Psoas muscle (tissue), 8 donors: ENCODE data around the gene COL23A1. TPM values are rescaled to one million over a fixed set of nuclear protein-coding genes. Genes with fewer than 3 reads are reported as not detected.

Source experiments
- ATAC-seq, 4 donors: fragments of 200-7000 bp; cut with Tn5 transposase; one replicate each; pipeline ENCODE4 v1.9.1; 2020; ENCODE audit warnings: moderate library complexity in 3 of 4, mild to moderate bottlenecking in 2 of 4
- DNase-seq, 2 donors: peaks; one replicate each; pipeline ENCODE4 v3.0.0-alpha.2; 2020
- H3K27ac ChIP-seq: fragments of 200-600 bp; one replicate; pipeline ENCODE4 v1.8.0; 2022
- H3K27me3 ChIP-seq, 3 donors: fragments of 200-600 bp in 1 of 3; one replicate each; pipeline versions ENCODE4 v1.6.1 to v1.8.0; 2013 to 2022; ENCODE audit warnings: low read length in 2 of 3, mild to moderate bottlenecking in 2 of 3, moderate library complexity in 1 of 3; ENCODE audit not compliant: insufficient read depth in 3 of 3
- H3K36me3 ChIP-seq, 2 donors: fragments of 200-600 bp in 1 of 2; one replicate each; pipeline versions ENCODE4 v1.6.1 to v1.8.0; 2013 to 2022; ENCODE audit warnings: low read depth in 1 of 2, mild to moderate bottlenecking in 1 of 2, moderate library complexity in 1 of 2; ENCODE audit not compliant: insufficient read depth in 1 of 2
- H3K4me1 ChIP-seq: fragments of 200-600 bp; one replicate; pipeline ENCODE4 v1.8.0; 2022
- H3K4me3 ChIP-seq: fragments of 200-600 bp; one replicate; pipeline ENCODE4 v1.8.0; 2022; ENCODE audit warnings: mild to moderate bottlenecking
- H3K9me3 ChIP-seq: fragments of 200-600 bp; one replicate; pipeline ENCODE4 v1.8.0; 2022
- WGBS, 3 donors: extraction: QIAGEN DNeasy Blood & Tissue Kit; methylation state at CpG; one replicate each; pipeline versions ENCODE4 v1.1.6 to v1.1.7; 2013; 5-methylcytosine and 5-hydroxymethylcytosine counted together
- intact Hi-C, 2 donors: fragments of 100-400 bp; cut with DNase I; formaldehyde crosslinking; loops; one replicate each; pipeline versions ENCODE4 v1.11.0 to v1.14.2; 2022
- polyA plus RNA-seq, 3 donors: library from polyadenylated mRNA; stranded (reverse); fragments of 200-250 nt; gene quantifications; one replicate each; pipeline ENCODE4 v1.2.3, GENCODE V29; 2013
- total RNA-seq, 4 donors: library from RNA; stranded (reverse); fragmentation: NEBNext Ultra II Directional in 2 of 4; extraction: Animal tissue kit (Norgen Biotek cat#: 25700) in 2 of 4; gene quantifications; one replicate each; pipeline versions ENCODE4 v1.2.1 to v1.2.4, GENCODE V29; 2021 to 2023
- TF ChIP-seq, protein P1 (sequence below): fragments of 200-600 bp; IDR thresholded peaks from one replicate; pipeline ENCODE4 v1.8.0; 2022; ENCODE audit warnings: antibody characterized with exemption
- donor health status: healthy with polysubstance abuse.
- donor health status: DM: no; HTN: no; CAD: no; lungs with moderate emphysema.
- donor health status: Bipolar disorder and iron deficiency.
- donor health status: healthy.
- donor health status: DM: yes; HTN: yes; CAD: no.
- donor health status: DM: no; HTN: no; CAD: no.
- donor health status: DM: no; HTN: no; CAD: no.
- donor health status: DM: yes; HTN: yes; CAD: no.

COL23A1 gene
- total and polyA plus RNA-seq, 7 donors, result 0.66 to 3.0 (median 1.2) TPM

DNA sequence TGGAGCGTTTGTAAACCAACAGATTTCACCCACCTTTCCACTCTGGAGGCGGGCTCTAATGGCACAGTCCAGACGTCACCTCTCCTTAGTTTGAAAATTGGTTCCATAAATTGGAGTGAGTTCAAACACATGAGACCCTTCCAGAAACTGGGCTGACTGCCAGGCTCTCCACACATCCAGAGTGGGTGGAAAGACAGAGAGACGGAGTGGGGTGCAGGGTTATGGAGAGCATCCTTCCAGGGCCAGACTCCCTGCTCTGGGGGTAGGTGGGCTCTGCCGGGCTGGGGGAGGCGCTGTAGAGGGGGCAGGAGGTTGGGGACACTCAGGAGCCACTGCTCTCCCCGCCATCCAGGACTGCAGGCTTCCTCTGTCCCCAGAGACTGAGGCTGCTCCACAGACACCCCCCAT, 252.9 kb downstream of the COL23A1 start:
- DNase-seq, result peak in 1 of 2 donors; percentile 39
- 65 to 78% (median 70%) methylated on average over 7 of the region's 7 CpGs for WGBS, 3 donors
- Histone ChIP-seq H3K4me1 (peaks cover under 1% of the 10 kb centered on the region), H3K4me3 (no peak overlapping the region), H3K36me3 (no peaks in the 10 kb centered on the region), H3K27ac (no peak overlapping the region), H3K27me3 (peaks cover 0 to 2% (median 0%) of the 10 kb centered on the region in 3 donors), H3K9me3 (no peaks in the 10 kb centered on the region)
- no peak for ATAC-seq
- intact Hi-C loops, result no loop called here
- TF ChIP-seq, protein P1, sequence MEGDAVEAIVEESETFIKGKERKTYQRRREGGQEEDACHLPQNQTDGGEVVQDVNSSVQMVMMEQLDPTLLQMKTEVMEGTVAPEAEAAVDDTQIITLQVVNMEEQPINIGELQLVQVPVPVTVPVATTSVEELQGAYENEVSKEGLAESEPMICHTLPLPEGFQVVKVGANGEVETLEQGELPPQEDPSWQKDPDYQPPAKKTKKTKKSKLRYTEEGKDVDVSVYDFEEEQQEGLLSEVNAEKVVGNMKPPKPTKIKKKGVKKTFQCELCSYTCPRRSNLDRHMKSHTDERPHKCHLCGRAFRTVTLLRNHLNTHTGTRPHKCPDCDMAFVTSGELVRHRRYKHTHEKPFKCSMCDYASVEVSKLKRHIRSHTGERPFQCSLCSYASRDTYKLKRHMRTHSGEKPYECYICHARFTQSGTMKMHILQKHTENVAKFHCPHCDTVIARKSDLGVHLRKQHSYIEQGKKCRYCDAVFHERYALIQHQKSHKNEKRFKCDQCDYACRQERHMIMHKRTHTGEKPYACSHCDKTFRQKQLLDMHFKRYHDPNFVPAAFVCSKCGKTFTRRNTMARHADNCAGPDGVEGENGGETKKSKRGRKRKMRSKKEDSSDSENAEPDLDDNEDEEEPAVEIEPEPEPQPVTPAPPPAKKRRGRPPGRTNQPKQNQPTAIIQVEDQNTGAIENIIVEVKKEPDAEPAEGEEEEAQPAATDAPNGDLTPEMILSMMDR, result no peak

DNA sequence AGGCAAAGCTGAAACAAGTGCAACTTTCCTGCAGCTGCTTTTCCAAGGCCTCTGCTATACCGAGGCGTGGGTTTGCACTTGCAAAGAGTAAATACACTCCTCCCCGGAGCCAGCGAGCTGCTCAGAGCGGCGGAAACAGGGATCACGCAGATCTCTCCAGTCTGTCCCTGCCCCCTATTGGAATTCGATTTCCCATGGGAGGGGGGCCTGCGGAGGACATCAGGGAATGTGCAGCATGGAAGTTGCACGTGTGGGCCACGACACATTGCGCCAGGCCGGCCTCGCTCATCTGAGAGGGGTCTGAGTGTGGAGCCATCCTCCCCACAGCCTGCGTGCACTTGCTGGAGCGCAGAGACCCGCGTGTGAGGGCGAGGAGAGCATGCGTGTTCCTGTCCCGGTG, 253.3 kb downstream of the COL23A1 start:
- WGBS, 3 donors, result 53 to 69% (median 54%) methylated on average over 21 of the region's 21 CpGs
- peaks cover 0 to 2% (median 0%) of the 10 kb centered on the region in 3 donors for H3K27me3 ChIP-seq

DNA sequence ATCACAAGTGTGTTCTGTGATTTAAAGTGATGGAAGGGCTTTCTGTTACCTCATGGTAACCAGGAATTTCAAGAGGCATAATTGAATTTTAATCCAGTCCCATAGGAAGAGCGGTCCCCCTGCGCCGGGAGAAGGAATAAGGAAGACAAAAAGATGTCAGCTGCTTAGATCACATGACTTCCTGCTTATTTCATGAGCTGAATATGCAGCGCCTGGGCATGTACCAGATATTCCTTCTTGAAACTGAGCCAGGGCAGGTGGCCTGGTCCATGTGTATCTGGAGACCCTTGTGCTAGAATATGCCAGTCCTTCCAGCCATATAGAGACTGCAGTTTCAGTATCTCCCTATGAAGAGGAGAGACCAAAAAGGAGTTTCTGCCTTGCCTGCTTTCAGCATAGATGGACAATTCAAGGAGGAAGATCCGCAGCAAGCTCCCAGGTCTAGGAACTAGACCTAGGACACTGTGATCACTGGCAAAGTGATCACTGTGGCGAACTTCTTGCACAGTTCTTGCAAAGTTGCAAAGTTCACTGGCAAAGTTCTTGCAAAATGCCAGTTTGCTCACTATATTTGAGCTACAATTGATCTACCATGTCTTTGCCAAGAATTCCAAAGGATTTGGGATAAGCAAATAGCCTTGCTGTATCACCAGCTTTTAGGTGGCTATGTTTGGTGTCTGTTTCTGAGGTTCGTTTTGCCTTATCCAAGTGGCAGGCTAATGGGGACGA, 254.7 kb downstream of the COL23A1 start:
- Histone ChIP-seq H3K36me3 (no peaks in the 10 kb centered on the region), H3K9me3 (no peaks in the 10 kb centered on the region), H3K4me3 (no peak overlapping the region), H3K27me3 (peaks cover 0 to 2% (median 0%) of the 10 kb centered on the region in 3 donors), H3K4me1 (peaks cover 16% of the 10 kb centered on the region), H3K27ac (no peak overlapping the region)
- intact Hi-C loops, result no loop called here
- 73 to 82% (median 81%) methylated on average over 8 of the region's 8 CpGs for WGBS, 3 donors
- DNase-seq (peak in 1 of 2 donors; percentile 3), ATAC-seq (no peak)
- TF ChIP-seq, protein P1, result no peak

More for the DNA sequence above, 253.3 kb downstream of the COL23A1 start:
- no peaks in the 10 kb centered on the region for H3K36me3 ChIP-seq
- intact Hi-C loops, result no loop called here
- ATAC-seq (no peak), DNase-seq (peak in 1 of 2 donors; percentile 52)
- H3K27ac ChIP-seq, result no peak overlapping the region
- peaks cover 5% of the 10 kb centered on the region for H3K4me1 ChIP-seq
- no peaks in the 10 kb centered on the region for H3K9me3 ChIP-seq
- TF ChIP-seq, protein P1, result no peak
- no peak overlapping the region for H3K4me3 ChIP-seq

DNA sequence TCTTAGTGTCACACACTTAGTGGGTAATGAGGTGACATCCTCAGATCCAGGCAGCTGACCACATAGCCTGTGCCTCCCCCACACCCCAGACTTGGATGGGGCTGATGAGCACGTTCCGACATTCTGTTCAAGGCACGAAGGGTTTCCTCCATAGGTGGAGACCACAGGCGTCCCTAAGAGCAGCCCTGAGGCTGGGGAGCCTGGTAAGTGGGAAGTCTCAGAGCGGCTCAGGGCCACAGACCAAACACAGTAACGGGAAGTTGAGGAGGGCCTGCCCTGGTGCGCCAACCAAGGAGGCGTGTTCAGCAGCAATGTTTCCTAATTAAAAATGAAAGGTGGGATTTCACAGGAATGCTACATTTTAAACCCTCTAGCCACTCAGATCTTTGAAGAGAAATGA, 255.3 kb downstream of the COL23A1 start:
- no peaks in the 10 kb centered on the region for H3K36me3 ChIP-seq
- ATAC-seq (no peak), DNase-seq (peak in 1 of 2 donors; percentile 49)
- no peaks in the 10 kb centered on the region for H3K9me3 ChIP-seq
- peaks cover 0 to 2% (median 0%) of the 10 kb centered on the region in 3 donors for H3K27me3 ChIP-seq
- H3K4me1 ChIP-seq, result peaks cover 16% of the 10 kb centered on the region
- no peak overlapping the region for H3K4me3 ChIP-seq
- TF ChIP-seq, protein P1, result no peak
- no peak overlapping the region for H3K27ac ChIP-seq
- intact Hi-C loops, result loop anchor here in 1 of 2 donors (5.0 kb wide), 2 partner anchors 62 to 127 kb away; no protein-coding TSS in a partner anchor
- 90 to 96% (median 95%) methylated on average over 8 of the region's 8 CpGs for WGBS, 3 donors
